SK-N-SH (cell line): ENCODE data around the gene TMPRSS13. TPM values are rescaled to one million over a fixed set of nuclear protein-coding genes. Genes with fewer than 3 reads are reported as not detected.

ENCODE experiments used
- CTCF ChIA-PET: fragments of 300-600, 350-600 bp; formaldehyde crosslinking; extraction: SDS; loops from one replicate; lab custom pipeline; 2021; lab: Yijun Ruan, JAX
- POLR2A ChIA-PET: fragments of 350-600 bp; sonication (Branson Sonifier 250); formaldehyde crosslinking; extraction: SDS; loops from one replicate; lab custom pipeline; 2020; ENCODE audit warnings: antibody characterized with exemption, inconsistent platforms; lab: Yijun Ruan, JAX
- DNase-seq: peaks from one replicate; pipeline ENCODE4 v3.0.0; 2012
- H2AFZ ChIP-seq: fragments of 200-600 bp; sonication (generic); 2 replicates; pipeline ENCODE4 v1.8.1; 2016; ENCODE audit warnings: antibody characterized with exemption, mild to moderate bottlenecking, low read depth
- H3F3A ChIP-seq: fragments of 200-600 bp; sonication (generic); replicated peaks from 2 replicates; pipeline ENCODE3; 2016; ENCODE audit warnings: antibody characterized with exemption, mild to moderate bottlenecking; ENCODE audit not compliant: insufficient read depth
- H3K27ac ChIP-seq, 2 experiments: fragments of 200-500 bp in 1 of 2; fragments of 200-600 bp in 1 of 2; sonication (Bioruptor generic) in 1 of 2; sonication (generic), shearing (Covaris generic) in 1 of 2; 2 replicates each; pipeline versions ENCODE4 v1.5.1 to v1.6.1; 2014 to 2016; ENCODE audit warnings: low read depth in 2 of 2, inconsistent platforms in 1 of 2, low read length in 1 of 2, mild to moderate bottlenecking in 1 of 2, mixed read lengths in 1 of 2
- H3K27me3 ChIP-seq: fragments of 200-600 bp; sonication (generic), shearing (Covaris generic); 2 replicates; pipeline ENCODE4 v1.6.1; 2016; ENCODE audit warnings: mixed run types; ENCODE audit not compliant: insufficient read depth
- H3K36me3 ChIP-seq, 2 experiments: fragments of 200-500 bp in 1 of 2; fragments of 200-600 bp in 1 of 2; sonication (Bioruptor generic) in 1 of 2; sonication (generic) in 1 of 2; replicated peaks in 1 of 2; 2 replicates each; pipeline versions ENCODE3 to v1.5.1; 2014 to 2016; ENCODE audit warnings: low read length in 1 of 2, mild to moderate bottlenecking in 1 of 2; ENCODE audit not compliant: insufficient read depth in 2 of 2, control insufficient read depth in 1 of 2
- H3K4me1 ChIP-seq, 2 experiments: fragments of 200-500 bp in 1 of 2; fragments of 200-600 bp in 1 of 2; sonication (Bioruptor generic) in 1 of 2; sonication (generic), shearing (Covaris generic) in 1 of 2; 2 replicates each; pipeline versions ENCODE4 v1.5.1 to v1.6.1; 2014 to 2016; ENCODE audit warnings: low read depth in 1 of 2, low read length in 1 of 2, mixed run types in 1 of 2; ENCODE audit not compliant: insufficient read depth in 2 of 2, control insufficient read depth in 1 of 2
- H3K4me2 ChIP-seq: fragments of 200-600 bp; sonication (generic), shearing (Covaris generic); 2 replicates; pipeline ENCODE4 v1.6.1; 2017; ENCODE audit warnings: mixed run types
- H3K4me3 ChIP-seq, 2 experiments: fragments of 200-500 bp in 1 of 2; fragments of 200-600 bp in 1 of 2; sonication (Bioruptor generic) in 1 of 2; sonication (generic), shearing (Covaris generic) in 1 of 2; 2 replicates each; pipeline versions ENCODE4 v1.5.1 to v1.8.1; 2014 to 2016; ENCODE audit warnings: low read depth in 2 of 2, inconsistent platforms in 1 of 2, low read length in 1 of 2, mild to moderate bottlenecking in 1 of 2, mixed read lengths in 1 of 2, moderate library complexity in 1 of 2
- H3K79me2 ChIP-seq: fragments of 200-600 bp; sonication (generic); 2 replicates; pipeline ENCODE4 v1.8.1; 2017; ENCODE audit warnings: mild to moderate bottlenecking; ENCODE audit not compliant: insufficient read depth
- H3K9ac ChIP-seq: fragments of 200-600 bp; sonication (generic); 2 replicates; pipeline ENCODE4 v1.6.1; 2017; ENCODE audit warnings: mixed run types
- H3K9me2 ChIP-seq: fragments of 200-600 bp; sonication (generic); 2 replicates; pipeline ENCODE4 v1.6.1; 2017; ENCODE audit warnings: mixed run types
- H3K9me3 ChIP-seq: fragments of 200-600 bp; sonication (generic); 2 replicates; pipeline ENCODE4 v1.6.1; 2017; ENCODE audit warnings: mixed run types, mild to moderate bottlenecking, moderate library complexity
- H4K20me1 ChIP-seq: fragments of 200-600 bp; sonication (generic); 2 replicates; pipeline ENCODE4 v1.6.1; 2017; ENCODE audit warnings: mild to moderate bottlenecking, mixed run types; ENCODE audit not compliant: insufficient read depth
- ELF1 ChIP-seq: IDR thresholded peaks from 2 replicates; pipeline ENCODE4 v1.4.0; 2012
- EZH2phosphoT487 ChIP-seq: fragments of 200-600 bp; sonication (generic); IDR thresholded peaks from 2 replicates; pipeline ENCODE4 v1.6.1; 2017; ENCODE audit warnings: low read depth, mixed run types, mild to moderate bottlenecking, antibody characterized with exemption, moderate library complexity, borderline replicate concordance
- FOSL2 ChIP-seq: IDR thresholded peaks from 2 replicates; pipeline ENCODE4 v1.4.0; 2012; ENCODE audit warnings: low read depth, mild to moderate bottlenecking, moderate library complexity, borderline replicate concordance
- FOXJ3 ChIP-seq: sonication (generic); formaldehyde crosslinking; IDR thresholded peaks from 2 replicates; pipeline ENCODE4 v1.5.1; 2020; ENCODE audit warnings: mild to moderate bottlenecking, missing genetic modification reagents
- IRF3 ChIP-seq: fragments of 150-350 bp; IDR thresholded peaks from 2 replicates; pipeline ENCODE4 v1.6.1; 2016; ENCODE audit warnings: mild to moderate bottlenecking, low read depth, low read length
- MXI1 ChIP-seq: IDR thresholded peaks from 2 replicates; pipeline ENCODE4 v1.6.1; 2012; ENCODE audit warnings: mild to moderate bottlenecking, low read depth, low read length, improper control_type of control experiment
- NFIC ChIP-seq: IDR thresholded peaks from 2 replicates; pipeline ENCODE4 v1.4.0; 2012; ENCODE audit warnings: borderline replicate concordance
- NRF1 ChIP-seq: IDR thresholded peaks from 2 replicates; pipeline ENCODE4 v1.6.1; 2012; ENCODE audit warnings: low read depth, mild to moderate bottlenecking, low read length
- RCOR1 ChIP-seq: fragments of 150-350 bp; IDR thresholded peaks from 2 replicates; pipeline ENCODE4 v1.6.1; 2017; ENCODE audit warnings: antibody characterized with exemption, low read length
- RFX5 ChIP-seq: IDR thresholded peaks from 2 replicates; pipeline ENCODE4 v1.6.1; 2012; ENCODE audit warnings: mild to moderate bottlenecking, improper control_type of control experiment, low read length
- SIN3A ChIP-seq: IDR thresholded peaks from 2 replicates; pipeline ENCODE4 v1.6.1; 2012; ENCODE audit warnings: low read depth, mild to moderate bottlenecking, low read length, moderate library complexity, borderline replicate concordance
- TEAD4 ChIP-seq: IDR thresholded peaks from 2 replicates; pipeline ENCODE4 v1.4.0; 2012; ENCODE audit warnings: mild to moderate bottlenecking, borderline replicate concordance; ENCODE audit not compliant: insufficient read depth
- YY1 ChIP-seq: IDR thresholded peaks from 2 replicates; pipeline ENCODE4 v1.4.0; 2012; ENCODE audit warnings: low read depth, mild to moderate bottlenecking
- ZBTB33 ChIP-seq: IDR thresholded peaks from 2 replicates; pipeline ENCODE4 v1.4.0; 2012; ENCODE audit warnings: low read depth, borderline replicate concordance
- WGBS: methylation state at CpG from one replicate; pipeline ENCODE4 v1.1.6; 2017; ENCODE audit warnings: low lambda C conversion rate; 5-methylcytosine and 5-hydroxymethylcytosine counted together
- polyA plus RNA-seq, 3 experiments: library from polyadenylated mRNA; depleted of rRNA; stranded (reverse); fragments of >200 nt; gene quantifications; 2 replicates each; pipeline ENCODE4 v1.2.3, GENCODE V29; 2012
- TF ChIP-seq, protein P1 (sequence below): fragments of 150-350 bp; IDR thresholded peaks from 2 replicates; pipeline ENCODE4 v1.6.1; 2017; ENCODE audit warnings: antibody characterized with exemption, low read length, low read depth, borderline replicate concordance
- TF ChIP-seq, protein P2 (sequence below): fragments of 200-600 bp; sonication (generic); IDR thresholded peaks from 2 replicates; pipeline ENCODE4 v1.6.1; 2017; ENCODE audit warnings: antibody characterized with exemption, mild to moderate bottlenecking, moderate library complexity

The TMPRSS13 gene
- polyA plus RNA-seq, 1 of the 3 experiments (the other 2 are of a cell fraction) = not detected

GRCh38 chr11:117898059-117898458, 31.1 kb downstream of the TMPRSS13 start:
- Histone ChIP-seq H3F3A (no peaks in the 10 kb centered on the region), H3K79me2 (no peaks in the 10 kb centered on the region), H2AFZ (no peak overlapping the region), H3K27me3 (peaks cover 10% of the 10 kb centered on the region; the same call in 1 of the 2 replicates), H3K4me3 (no peak overlapping the region), H3K4me1 (no peaks in the 10 kb centered on the region; a peak in 1 of 4 replicates), H3K9ac (no peak overlapping the region), H3K4me2 (no peak overlapping the region), H3K36me3 (no peaks in the 10 kb centered on the region), H3K9me3 (no peaks in the 10 kb centered on the region), H4K20me1 (no peaks in the 10 kb centered on the region), H3K9me2 (no peaks in the 10 kb centered on the region), H3K27ac (no peak overlapping the region)
- no peak for DNase-seq
- ChIA-PET POLR2A (no interaction called here), CTCF (interaction anchor here (0.5 to 2.0 kb wide), 6 partner anchors 14 to 473 kb away, joined by 3 to 10 read pairs (median 6); no protein-coding TSS in a partner anchor)
- TF ChIP-seq TEAD4 (no peak), RCOR1 (no peak), MXI1 (no peak), IRF3 (no peak), NRF1 (no peak), RFX5 (no peak), NFIC (no peak), YY1 (no peak), ZBTB33 (no peak), SIN3A (no peak), EZH2phosphoT487 (no peak), ELF1 (no peak), FOXJ3 (CRISPR knock-in tag) (no peak)
- TF ChIP-seq, protein P1, sequence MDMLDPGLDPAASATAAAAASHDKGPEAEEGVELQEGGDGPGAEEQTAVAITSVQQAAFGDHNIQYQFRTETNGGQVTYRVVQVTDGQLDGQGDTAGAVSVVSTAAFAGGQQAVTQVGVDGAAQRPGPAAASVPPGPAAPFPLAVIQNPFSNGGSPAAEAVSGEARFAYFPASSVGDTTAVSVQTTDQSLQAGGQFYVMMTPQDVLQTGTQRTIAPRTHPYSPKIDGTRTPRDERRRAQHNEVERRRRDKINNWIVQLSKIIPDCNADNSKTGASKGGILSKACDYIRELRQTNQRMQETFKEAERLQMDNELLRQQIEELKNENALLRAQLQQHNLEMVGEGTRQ = no peak
- WGBS = 54% methylated on average over 3 of the region's 4 CpGs

GRCh38 chr11:117892651-117893050, 36.6 kb downstream of the TMPRSS13 start:
- WGBS = 46% methylated on average over 3 of the region's 3 CpGs
- Histone ChIP-seq H3K27ac (no peak overlapping the region), H3K4me1 (peaks cover 0 to 5% of the 10 kb centered on the region in 2 experiments; a peak in 1 of 4 replicates), H3F3A (no peaks in the 10 kb centered on the region), H3K9me2 (no peaks in the 10 kb centered on the region), H3K9me3 (no peaks in the 10 kb centered on the region), H3K9ac (no peak overlapping the region), H3K4me3 (no peak overlapping the region), H2AFZ (no peak overlapping the region), H4K20me1 (no peaks in the 10 kb centered on the region), H3K4me2 (no peak overlapping the region), H3K27me3 (no peaks in the 10 kb centered on the region; the same call in 1 of the 2 replicates), H3K36me3 (no peaks in the 10 kb centered on the region), H3K79me2 (no peaks in the 10 kb centered on the region)
- ChIA-PET CTCF (interaction anchor here (1.1 to 1.7 kb wide), 5 partner anchors 11 to 55 kb away, joined by 3 to 6 read pairs (median 4); no protein-coding TSS in a partner anchor), POLR2A (no interaction called here)
- TF ChIP-seq FOSL2 = no peak
- TF ChIP-seq, protein P2, sequence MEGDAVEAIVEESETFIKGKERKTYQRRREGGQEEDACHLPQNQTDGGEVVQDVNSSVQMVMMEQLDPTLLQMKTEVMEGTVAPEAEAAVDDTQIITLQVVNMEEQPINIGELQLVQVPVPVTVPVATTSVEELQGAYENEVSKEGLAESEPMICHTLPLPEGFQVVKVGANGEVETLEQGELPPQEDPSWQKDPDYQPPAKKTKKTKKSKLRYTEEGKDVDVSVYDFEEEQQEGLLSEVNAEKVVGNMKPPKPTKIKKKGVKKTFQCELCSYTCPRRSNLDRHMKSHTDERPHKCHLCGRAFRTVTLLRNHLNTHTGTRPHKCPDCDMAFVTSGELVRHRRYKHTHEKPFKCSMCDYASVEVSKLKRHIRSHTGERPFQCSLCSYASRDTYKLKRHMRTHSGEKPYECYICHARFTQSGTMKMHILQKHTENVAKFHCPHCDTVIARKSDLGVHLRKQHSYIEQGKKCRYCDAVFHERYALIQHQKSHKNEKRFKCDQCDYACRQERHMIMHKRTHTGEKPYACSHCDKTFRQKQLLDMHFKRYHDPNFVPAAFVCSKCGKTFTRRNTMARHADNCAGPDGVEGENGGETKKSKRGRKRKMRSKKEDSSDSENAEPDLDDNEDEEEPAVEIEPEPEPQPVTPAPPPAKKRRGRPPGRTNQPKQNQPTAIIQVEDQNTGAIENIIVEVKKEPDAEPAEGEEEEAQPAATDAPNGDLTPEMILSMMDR = no peak
- no peak for DNase-seq
